GM19239 (cell line): Measurements from ENCODE around the gene RYR2.

Source experiments
- DNase-seq: peaks from one replicate; pipeline ENCODE4 v3.0.0; 2011; ENCODE audit warnings: low spot score; ENCODE audit not compliant: insufficient read length
- FAIRE-seq: peaks from 2 replicates; lab custom pipeline; 2011; peaks lifted over from hg19 to GRCh38; lab: Jason Lieb, UNC

The RYR2 gene

DNA sequence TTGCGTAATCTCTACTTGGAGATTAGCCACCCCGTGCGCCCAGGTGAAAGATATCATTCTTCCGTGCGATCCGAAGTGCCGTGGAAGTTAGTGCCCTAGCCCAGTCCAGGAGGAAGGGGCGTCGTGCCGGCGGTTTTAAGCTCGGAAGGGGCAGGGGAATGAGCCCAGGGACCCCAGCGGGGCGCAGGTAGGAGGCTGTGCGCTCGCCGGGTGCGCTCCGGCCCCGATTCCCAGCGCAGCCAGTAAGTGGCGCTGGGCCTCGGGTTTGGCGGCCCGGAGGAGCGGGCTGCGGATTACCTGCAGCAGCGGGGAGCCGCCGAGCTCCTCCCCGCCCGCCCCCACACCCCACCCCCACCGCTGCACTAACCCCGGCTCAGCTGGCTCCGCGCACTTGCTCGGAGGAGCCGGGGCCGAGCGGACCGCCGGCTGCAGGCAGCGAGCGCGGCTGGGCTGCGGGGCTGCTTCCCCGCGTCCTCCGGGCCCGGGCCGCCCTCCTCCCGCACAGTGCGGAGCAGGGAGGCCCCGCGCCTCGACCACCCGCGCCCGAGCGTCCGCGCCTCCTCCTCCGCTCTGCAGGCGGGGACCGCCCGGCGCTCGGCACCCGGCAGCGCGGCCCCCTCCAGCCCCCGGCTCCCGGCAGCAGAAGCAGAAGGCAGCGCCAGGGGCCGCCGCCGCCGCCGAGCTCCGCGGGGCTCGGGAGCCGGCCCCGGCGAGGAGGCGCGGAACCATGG lies at the start of gene RYR2:
TSS of gene RYR2 (plus strand) at position 390 of the 731 bp plus-strand sequence. CDS start at position 728, 338 bp downstream.
- FAIRE-seq (no peak), DNase-seq (no peak)

DNA sequence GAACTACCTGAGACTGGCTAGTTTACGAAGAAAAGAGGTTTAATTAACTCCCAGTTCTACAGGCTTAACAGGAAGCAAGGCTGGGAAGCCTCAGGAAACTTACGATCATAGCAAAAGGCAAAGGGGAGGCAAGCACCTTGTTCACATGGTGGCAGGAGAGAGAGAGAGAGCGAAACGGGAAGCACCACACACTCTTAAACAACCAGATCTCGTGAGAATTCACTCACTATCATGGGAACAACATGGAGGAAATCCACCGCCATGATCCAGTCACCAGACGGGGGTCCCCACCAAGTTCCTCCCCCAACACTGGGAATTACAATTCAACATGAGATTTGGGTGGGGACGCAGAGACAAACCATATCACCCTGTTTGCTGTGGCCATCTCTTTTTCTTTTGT lies 49.5 kb upstream of the RYR2 start:
- FAIRE-seq, result no peak
- DNase-seq, result no peak

DNA sequence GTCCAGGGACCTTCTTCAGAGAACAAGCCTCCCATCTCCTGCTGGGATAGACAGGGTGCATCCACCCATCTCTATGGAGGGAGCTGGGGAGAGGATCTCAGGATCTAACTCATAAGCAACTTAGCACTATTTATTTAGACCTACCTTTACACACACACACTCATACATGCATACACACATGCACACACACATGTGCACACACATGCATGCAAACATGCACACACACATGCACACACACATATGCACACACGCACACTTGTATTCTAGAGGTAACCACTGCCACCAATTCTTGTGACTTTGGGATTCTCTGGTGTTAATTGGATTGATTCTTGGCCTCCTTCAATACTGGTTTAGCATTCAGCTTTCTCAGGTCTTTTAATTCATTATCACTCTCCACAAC lies 47.5 kb upstream of the RYR2 start:
- no peak for FAIRE-seq
- DNase-seq, result no peak

DNA sequence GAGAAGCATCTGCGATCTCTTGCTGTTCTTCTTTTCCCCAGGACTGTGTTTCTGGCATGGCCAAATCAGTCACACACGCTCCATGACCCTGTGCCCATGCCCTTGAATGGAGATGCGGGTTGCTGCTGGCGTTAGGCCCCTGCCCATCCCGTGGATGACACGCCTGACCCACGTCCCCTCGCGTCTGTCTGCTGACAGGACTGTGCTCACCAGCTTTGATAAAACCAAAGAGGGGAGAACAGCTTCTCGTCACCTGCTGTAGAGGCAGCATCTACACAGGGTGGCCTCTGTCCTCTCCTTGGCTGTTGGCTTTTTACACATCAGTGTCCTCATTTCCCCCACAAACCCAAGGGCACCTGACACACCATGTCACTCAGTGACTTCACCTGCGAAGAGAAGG lies 44.6 kb upstream of the RYR2 start:
- FAIRE-seq (no peak), DNase-seq (no peak)

DNA sequence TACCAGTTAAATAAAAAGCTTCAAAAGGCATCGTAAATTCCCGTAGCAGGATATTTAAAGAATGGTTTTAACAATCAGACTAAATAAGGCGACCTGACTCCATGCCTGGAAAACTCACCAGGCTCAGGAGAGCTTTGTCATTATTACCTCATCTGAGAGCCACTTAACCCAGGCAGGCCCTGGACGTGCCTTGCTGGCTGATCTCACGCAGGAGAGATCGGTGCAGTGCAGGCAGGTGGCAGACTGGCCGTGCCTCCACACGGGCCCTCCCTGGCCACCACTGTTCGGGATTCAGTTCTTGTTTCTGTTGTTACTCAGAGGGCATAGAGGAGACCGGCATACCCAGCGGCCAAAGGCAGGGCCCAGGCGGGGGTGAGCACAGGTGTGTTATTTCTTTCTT lies 44.1 kb upstream of the RYR2 start:
- DNase-seq (no peak), FAIRE-seq (no peak)

DNA sequence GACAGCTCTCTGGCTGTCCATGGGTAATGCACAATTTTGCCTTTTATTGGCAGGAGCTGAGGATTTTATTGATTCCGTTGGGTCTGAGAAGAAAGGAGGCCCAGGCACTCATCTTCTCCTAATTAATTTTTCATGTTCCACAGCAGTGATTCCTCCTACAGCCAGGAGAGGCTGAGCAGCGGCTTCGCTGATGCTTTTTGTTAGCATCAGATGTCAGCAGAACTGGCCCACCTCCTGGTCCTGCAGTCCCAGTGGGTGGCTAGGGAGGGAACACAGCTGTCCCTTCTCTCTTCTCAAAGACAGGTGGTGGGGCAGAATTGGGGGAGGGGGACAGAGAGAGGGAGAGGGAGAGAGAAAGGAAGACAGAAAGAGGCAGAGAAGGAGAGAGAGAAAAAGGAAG lies 43.4 kb upstream of the RYR2 start:
- DNase-seq, result no peak
- no peak for FAIRE-seq

DNA sequence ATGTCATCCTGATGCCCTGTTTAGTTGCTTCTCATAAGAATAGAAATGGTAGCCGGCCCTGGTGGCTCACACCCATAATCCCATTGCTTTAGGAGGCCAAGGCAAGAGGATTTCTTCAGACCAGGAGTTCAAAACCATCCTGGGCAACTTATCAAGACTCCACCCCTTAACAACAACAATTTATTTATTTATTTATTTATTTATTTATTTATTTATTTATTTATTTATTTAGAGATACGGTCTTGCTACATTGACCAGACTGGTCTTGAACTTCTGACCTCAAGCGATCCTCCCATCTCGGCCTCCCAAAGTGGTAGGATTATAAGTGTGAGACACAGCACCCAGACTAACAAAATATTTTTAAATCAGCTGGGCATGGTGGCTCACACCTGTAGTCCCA lies 41.8 kb upstream of the RYR2 start:
- no peak for DNase-seq
- FAIRE-seq, result no peak

DNA sequence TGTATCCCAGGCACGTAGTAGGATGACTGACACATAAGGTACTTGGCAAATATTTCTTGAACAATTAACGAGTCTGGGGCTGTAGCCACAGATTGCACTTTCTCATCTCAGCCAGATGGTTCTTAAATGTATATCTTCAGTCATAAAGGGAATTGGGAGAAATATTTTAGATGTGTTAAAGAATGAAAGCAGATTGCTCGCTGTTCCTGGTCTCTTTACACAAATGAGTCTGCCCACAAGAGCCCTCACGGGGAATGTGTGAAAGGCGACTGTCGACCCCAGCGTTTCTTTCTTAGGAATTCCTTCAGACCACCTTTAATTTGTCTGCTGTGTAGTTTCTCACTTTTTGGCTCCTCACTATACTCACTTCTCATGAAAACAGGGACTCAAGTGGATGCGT lies 38.5 kb upstream of the RYR2 start:
- DNase-seq (no peak), FAIRE-seq (no peak)

DNA sequence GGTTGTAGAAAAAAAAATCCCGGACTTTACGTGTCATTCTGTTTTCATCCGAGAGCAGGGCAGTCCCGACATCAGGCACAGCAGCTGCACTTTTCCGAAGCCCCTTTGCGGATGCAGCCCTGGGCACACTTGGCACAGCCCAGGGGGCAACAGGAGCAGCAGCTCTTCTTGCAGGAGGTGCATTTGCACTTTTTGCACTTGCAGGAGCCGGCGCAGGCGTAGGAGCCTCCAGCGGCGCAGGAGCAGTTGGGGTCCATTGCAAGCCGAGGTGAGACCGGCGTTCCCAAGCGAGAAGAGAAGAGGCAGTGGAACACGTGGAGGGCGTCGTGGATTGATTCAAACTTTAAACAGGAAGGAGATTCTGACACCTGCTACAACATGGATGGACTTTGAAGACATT lies 37.9 kb upstream of the RYR2 start, which contains the start of gene MT1HL1:
TSS of gene MT1HL1 (minus strand) at position 326 of the 400 bp plus-strand sequence. CDS start at position 257, 69 bp downstream.
- no peak for FAIRE-seq
- no peak for DNase-seq

DNA sequence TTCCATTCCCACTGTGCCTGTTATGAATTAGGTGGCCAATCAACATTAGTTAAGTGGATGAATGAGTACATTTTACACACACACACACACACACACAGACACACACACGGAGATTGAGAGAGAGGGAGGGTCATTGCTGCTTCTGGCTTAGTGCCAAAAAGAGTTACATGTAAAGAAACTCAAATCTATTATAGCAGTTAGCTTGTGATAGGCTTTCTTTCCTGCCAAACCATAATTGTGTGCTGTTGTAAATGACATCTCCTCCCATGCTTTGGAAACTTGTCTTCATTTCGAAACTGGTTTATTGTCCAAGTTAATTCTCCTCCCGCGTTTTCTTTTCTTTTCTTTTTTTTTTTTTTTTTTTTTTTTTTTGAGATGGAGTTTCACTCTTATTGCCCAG lies 36.3 kb upstream of the RYR2 start:
- FAIRE-seq, result no peak
- DNase-seq, result no peak

DNA sequence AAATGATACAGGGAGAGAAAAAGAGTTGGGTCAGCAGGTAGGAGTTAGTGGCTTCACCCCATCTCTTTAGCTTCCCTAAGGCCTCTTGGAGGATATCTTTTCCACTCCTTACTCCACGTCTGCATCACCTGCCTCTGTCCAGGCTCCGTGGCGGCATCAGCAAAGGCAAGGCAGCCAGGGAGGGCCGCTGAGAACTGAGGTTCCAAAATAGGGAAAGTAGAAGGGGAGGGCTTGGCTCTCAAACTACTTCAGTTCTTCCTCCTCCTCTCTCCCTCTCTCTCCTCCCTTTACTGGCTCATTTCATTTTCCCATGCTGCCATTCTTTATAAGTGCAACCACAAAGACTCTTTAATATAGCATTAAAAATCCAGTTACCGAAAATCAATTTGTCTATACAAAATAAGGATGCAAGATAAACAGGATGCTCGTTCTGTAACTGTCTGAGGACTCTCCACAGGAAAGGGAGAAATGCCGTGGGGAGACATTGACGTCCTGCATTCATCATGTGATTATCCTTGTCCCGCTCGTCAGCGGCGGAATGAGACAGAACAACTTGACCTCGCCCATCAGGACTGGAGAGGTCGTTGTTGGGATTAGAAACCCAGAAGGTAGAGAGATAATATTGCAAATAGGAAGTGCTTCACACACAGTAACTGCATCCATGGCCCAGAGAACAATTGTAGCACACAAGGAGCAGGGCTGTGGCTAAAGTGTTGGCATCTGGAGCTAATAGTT lies 34.7 kb upstream of the RYR2 start:
- FAIRE-seq (no peak), DNase-seq (no peak)

DNA sequence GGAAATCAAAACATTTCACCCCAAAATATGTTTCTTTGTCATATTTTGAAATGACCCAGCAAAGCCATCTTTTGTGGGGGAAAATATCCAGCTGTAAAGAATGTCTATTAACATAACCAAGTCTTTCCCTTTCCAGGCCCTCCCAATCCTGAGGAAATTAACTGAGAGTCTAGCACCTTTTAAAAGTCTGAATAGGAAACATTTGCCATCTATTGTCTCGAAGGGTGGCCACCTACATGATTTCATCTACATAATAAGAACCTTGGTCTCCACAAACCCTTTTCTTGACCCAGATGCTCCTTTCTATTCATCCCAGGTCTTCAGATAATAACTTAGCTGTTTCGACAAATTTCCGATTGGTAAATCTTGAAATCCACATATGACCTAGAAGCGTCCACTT lies 32.4 kb upstream of the RYR2 start:
- FAIRE-seq (no peak), DNase-seq (no peak)

DNA sequence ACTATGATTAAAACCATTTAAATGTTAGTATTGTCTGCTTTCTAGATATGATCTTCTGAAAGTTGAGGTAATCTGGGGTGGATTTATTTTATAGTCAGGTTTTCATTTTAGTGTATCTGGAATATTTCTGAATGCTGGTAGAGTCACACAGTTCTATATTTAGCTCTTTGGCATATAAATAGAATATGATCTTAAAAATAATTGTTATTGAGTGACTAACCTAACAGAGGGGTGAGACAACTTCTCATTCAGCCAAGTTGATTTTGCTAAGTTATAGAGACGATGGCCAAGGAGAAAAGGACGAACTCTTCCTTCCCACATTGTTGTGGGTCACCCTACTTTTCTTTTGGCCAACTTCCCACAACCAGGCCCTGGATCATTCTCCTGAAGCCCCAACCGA lies 30.6 kb upstream of the RYR2 start:
- no peak for DNase-seq
- FAIRE-seq, result no peak

DNA sequence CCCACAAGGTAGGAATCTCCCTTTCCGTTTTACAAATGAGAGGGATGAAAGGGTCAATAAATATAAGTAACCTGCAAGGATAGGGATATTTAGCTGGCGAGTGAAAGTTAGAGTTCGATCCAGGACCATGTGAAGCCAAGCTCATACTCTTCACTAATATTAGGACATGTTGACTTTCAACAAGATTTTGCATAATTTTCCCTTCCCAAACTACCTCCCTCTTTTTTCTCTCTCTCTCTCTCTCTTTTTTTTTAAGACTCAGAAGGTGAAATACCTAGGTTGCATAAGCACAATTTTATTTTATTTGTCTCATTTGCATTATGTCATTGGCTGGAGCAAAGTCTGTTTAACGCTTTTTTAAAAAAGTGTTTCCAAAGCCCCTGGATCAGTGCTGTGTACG lies 29.6 kb upstream of the RYR2 start:
- no peak for FAIRE-seq

DNA sequence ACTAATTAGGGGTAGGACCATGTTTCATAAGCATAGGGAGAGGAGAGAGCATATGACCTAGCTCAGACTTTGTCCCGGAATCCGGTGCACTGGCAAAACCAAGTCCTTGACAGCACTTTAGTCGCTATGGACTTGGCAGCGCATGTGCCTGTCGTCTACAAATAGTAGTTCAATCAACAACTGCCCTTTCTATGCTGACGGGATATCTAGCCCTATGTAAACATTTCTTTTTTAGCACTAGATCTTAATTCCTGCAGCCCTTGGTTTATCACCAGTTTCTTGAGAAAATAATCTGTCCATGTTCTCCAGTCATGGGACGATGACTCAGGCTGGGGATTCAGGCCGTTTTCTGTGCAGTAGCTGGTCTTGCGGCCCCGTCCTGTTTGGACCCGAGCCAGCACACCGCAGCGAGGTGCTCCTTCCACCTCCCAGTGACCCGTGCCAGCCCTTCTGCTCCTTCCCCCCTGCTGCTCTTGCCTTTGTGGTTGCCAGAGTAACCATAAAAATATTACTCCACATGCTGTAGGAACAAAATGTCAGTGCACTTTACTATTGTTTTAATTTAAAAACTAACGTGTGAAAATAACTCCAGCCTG lies 29.1 kb upstream of the RYR2 start:
- no peak for FAIRE-seq
- DNase-seq, result no peak

More for the DNA sequence above, 29.6 kb upstream of the RYR2 start:
- DNase-seq, result no peak

DNA sequence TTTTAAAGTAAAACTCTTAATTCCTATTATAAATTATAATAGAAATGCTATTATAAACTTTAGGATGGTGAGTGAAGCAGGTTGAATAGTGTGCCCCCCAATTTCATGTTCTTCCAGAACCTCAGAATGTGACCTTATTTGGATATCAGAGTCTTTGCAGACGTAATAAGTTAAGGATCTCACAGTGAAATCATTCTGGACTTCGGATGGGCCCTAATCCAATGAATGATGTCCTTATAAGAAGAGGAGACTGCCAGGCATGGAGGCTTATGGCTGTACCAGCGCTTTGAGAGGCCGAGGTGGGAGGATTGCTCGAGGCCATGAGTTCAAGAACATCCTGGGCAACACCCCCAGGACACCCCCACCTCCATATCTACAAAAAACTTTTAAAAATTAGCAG lies 28.4 kb upstream of the RYR2 start:
- DNase-seq (no peak), FAIRE-seq (no peak)

DNA sequence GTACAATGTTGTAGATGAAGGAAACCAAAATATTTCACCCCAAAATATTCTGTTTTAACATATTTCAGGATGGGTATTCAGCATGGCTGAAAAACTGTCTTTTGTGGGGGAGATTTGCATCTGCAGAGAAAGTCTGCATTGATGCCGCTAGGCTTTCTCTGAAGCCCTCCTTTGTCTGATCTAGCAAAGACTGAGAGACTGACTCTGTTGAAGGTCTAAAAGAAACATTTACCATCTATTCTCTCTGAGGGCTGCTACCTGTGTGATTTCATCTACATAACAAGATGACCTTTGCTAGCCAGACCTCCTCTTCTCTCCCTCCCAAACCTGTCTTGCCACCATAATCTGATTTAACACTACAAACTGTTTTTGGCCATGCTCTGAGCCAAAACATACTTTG lies 25.4 kb upstream of the RYR2 start:
- DNase-seq, result no peak
- no peak for FAIRE-seq

DNA sequence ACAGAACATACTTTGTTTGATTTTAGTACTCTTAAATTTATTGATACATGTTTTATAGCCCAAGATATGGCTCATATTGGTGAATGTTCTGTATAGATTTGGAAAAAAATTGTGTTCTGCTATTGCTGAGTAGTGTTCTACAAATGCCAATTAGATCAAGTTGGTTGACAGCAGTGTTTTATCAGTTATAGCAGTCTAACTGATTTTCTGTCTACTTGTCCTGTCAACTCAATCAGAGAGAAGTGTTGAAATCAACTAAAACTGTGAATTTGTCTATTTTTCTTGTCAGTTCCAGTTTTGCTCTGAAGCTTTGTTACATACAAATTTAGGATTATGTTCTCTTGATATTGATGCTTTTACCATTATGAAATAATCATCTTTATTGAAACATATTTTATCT lies 23.1 kb upstream of the RYR2 start:
- DNase-seq, result no peak
- FAIRE-seq, result no peak

DNA sequence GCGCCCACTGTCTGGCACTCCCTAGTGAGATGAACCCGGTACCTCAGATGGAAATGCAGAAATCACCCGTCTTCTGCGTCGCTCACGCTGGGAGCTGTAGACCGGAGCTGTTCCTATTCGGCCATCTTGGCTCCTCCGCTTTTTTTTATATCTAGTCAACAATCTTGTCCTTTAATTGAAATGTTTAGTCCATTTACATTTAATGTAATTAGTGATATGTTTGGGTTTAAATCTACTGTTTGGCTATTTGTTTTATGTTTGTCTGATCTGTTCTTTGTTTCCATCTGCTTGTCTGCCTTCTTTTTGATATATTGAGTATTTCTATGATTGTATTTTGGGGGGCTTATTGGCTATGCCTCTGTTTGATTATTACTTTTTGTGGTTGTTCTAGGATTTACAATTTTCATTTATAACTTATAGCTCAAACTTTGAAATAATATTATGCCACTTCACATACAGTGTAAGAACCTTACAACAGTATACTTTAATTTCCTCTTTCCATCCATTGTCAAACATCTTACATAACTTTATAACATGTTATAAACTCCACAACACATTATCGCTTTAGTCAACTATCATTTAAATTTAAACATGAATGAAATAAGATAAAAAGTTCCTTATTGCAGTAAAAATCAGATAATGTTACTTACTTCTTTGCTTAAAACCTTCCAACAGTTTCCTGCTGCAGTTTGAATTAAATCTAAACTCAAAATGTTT lies 16.5 kb upstream of the RYR2 start:
- FAIRE-seq (no peak), DNase-seq (no peak)

DNA sequence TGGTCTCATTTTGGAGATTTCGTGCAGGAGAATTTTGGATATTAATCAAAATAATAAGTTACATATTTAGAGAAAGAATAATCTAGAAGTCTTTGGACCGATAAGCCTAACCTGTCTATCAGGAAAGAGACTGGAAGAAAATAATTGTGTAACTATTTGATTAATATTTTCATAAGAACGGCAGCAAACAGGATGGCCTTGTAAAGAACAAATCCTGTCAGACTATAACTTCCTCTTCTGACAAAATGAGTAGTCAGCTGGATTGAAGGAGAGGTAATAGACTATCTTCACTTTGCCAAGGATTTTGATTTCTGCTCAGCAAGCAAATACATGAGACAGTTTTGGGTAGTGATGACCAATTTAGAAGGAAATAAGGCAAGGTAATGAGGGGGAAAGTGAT lies 12.7 kb upstream of the RYR2 start:
- DNase-seq (no peak), FAIRE-seq (no peak)
